H1 (cell line): ENCODE results near the gene TASP1. TPM values are rescaled to one million over a fixed set of nuclear protein-coding genes. Genes with fewer than 3 reads are reported as not detected.

ENCODE experiments used
- CEBPB ChIP-seq: IDR thresholded peaks from 2 replicates; pipeline ENCODE4 v1.6.1; 2012; ENCODE audit warnings: low read depth, low read length
- CHD2 ChIP-seq: IDR thresholded peaks from 2 replicates; pipeline ENCODE4 v1.6.1; 2012; ENCODE audit warnings: low read length, improper control_type of control experiment
- HDAC6 ChIP-seq: IDR thresholded peaks from one replicate; pipeline ENCODE4 v1.7.1; 2012; ENCODE audit warnings: low read depth, mild to moderate bottlenecking, inconsistent platforms, low read length, moderate library complexity
- KDM4A ChIP-seq: IDR thresholded peaks from one replicate; pipeline ENCODE4 v1.7.1; 2012; ENCODE audit warnings: low read depth, mild to moderate bottlenecking, moderate library complexity, low read length, inconsistent platforms; ENCODE audit not compliant: severe bottlenecking
- RNF2 ChIP-seq: fragments of 200-900, 300-1000 bp; sonication (generic); IDR thresholded peaks from 2 replicates; pipeline ENCODE4 v1.7.1; 2016; ENCODE audit warnings: borderline replicate concordance, low read depth, mild to moderate bottlenecking, antibody characterized with exemption, low read length; ENCODE audit not compliant: poor library complexity, severe bottlenecking; ENCODE audit errors: missing control alignments
- SIRT6 ChIP-seq: IDR thresholded peaks from one replicate; pipeline ENCODE4 v1.7.1; 2012; ENCODE audit warnings: low read length, inconsistent platforms
- SIX5 ChIP-seq: IDR thresholded peaks from 2 replicates; pipeline ENCODE4 v1.6.1; 2011; ENCODE audit warnings: mild to moderate bottlenecking, low read depth, low read length
- ZNF274 ChIP-seq: IDR thresholded peaks from 2 replicates; pipeline ENCODE4 v1.7.0; 2012; ENCODE audit warnings: low read length, borderline replicate concordance; ENCODE audit errors: extremely low read depth
- polyA plus RNA-seq, 7 experiments: library from polyadenylated mRNA; depleted of rRNA in 3 of 7; stranded (reverse) in 5 of 7; unstranded in 2 of 7; fragments of >200 nt in 5 of 7; fragments of 200-250 nt in 2 of 7; gene quantifications; 1 replicate in 5 of 7; 2 replicates in 1 of 7; 4 replicates in 1 of 7; pipeline versions ENCODE4 v1.2.1 to v1.2.3, GENCODE V29; 2011 to 2013; ENCODE audit warnings: missing spikeins in 2 of 7, mixed read lengths in 2 of 7
- total RNA-seq: library from RNA; stranded (reverse); fragmentation: NEBNext Ultra II Directional; extraction: Animal tissue kit (Norgen Biotek cat#: 25700); gene quantifications from 2 replicates; pipeline ENCODE4 v1.2.1, GENCODE V29; 2021

Gene TASP1
- total and polyA plus RNA-seq, 2 of the 8 experiments (the other 6 are each of a cell fraction or from before 2014, with no cell fraction given): 4.5 to 10.9 TPM

DNA sequence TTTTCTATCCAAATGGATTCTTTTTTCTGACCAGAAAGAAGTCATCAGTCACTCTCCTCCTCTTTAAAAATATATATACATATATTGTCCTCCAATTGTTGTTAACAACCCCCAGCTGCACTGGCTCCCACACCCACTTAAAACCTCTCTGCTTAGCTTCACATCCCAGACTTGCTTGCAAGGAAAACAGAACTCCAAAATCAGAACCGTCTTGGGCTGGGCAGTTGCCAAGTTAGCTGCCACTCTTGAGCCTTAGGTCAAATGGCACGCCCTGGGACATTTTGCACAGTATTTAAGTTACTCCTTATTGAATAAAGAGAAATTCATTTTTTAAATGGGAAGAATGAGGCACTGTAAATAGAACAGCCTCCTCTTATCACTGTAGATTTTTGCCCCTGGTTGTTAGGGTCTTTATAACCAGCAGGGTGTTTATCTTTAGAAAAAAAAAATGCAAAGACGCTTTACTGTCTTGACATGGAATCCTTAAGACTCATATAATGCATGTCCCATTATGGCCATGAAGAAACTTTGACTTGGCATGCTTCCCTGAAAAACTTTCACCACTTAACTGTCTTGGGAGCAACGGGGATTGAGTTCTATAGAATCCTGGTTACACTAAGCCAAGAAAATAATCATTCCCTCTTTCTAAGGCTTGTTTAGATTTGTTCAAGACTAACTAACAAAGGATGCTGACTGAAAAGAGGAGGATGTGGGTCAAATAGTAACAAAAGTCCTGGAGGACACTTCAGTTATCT, 213.2 kb downstream of the TASP1 start (continued):
- no peak for TF ChIP-seq RNF2
- TF ChIP-seq CHD2: no peak
- no peak for TF ChIP-seq ZNF274
- no peak for TF ChIP-seq KDM4A
- no peak for TF ChIP-seq CEBPB
- TF ChIP-seq SIRT6: no peak
- TF ChIP-seq SIX5: no peak
- no peak for TF ChIP-seq HDAC6
